G401 (cell line): Measurements from ENCODE around the gene WBP1L. TPM values are rescaled to one million over a fixed set of nuclear protein-coding genes. Genes with fewer than 3 reads are reported as not detected.
A peak's percentile ranks its signal among the peaks of the same experiment; 100 is the strongest.
"Not testable (repeated sequence)": the region's sequence is repeated elsewhere in the genome, so short reads cannot be mapped to it uniquely, and the experiment has no call there.

Source experiments
- DNase-seq: peaks from one replicate; pipeline ENCODE4 v3.0.0-alpha.2; 2015; ENCODE audit warnings: low spot score
- in situ Hi-C: cut with HindIII; loops from 2 replicates; pipeline ENCODE4 v1.10.0; 2016; ENCODE audit warnings: low sequenced_read_pairs, mixed read lengths
- total RNA-seq: library from RNA; depleted of rRNA; stranded (reverse); fragments of >200 nt; shearing (Covaris generic); gene quantifications from 2 replicates; pipeline ENCODE4 v1.2.3, GENCODE V29; 2014

The WBP1L gene
- total RNA-seq, 1 experiment from 2014 or later: 13.6 TPM

DNA sequence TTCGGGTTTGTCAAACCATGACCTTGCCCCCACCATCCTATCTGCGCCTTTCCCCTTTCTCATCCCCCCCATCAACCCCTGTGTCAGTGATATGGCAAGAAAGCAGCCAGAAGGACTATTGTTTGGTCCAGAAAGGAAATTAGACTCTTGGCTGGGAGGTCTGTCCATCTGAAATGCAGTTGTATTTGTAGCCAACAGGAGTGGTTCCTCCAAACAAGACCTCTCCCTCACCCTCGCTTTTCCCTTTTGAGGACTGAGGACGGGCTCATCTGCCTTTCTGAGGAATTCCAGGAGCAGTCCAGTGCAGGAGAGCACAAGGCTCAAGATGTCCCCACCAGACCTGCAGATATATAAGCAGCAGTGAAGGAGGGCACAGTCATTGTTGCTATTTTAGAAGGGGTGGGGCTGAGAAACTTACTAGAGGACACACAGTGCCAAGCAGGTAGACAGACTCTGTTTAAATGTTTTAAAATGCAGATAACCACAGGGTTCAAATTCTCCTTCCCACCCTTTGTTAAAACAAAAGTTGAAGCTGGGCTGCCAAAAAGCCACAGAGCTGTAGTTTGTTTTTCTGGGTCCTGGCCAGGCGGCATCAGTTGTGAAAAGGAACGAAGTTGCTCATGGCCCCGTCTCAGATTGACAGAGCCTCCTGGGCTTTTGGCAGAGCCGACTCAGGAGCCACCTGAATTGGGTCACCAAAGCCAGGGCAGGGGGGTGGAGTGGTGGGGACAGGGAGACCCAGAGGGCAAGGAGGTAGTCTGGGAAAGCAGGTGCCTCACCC is 56.1 kb downstream of the WBP1L start:
- no peak for DNase-seq
- in situ Hi-C loops: no loop called here

DNA sequence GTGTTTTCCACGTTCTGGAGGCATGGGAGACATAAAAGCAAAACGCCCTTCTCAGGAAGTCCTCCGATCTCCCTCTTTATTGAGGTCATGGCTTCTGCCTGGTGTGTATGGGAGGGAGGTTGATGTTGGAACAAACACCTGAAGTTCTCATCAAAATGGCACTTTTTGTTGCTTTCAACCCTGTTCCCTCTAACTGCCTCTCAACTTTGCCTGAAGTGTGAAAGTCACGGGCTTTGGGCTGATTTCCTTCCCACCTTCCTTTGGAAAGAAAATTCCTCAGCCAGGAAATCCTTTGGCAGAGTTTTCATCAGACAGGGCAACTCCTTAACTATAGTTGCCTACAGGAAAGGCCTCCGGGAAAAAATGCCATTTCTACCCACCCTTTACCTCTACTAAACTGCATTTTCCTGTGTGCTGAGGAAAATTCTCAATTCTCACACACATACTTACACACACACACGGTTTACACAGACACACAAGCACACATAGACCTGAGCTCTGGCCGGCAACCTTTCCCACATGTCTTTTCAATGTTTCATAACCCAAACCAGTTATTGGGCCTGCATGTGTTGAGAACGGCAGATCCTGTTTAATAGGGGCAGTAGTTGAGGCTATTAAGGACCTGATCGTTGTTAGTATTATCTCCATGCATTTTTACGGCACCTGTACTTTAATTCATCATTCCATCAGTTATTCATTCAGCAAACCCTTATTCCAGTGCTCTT is 57.0 kb downstream of the WBP1L start:
- no peak for DNase-seq
- in situ Hi-C loops: no loop called here

DNA sequence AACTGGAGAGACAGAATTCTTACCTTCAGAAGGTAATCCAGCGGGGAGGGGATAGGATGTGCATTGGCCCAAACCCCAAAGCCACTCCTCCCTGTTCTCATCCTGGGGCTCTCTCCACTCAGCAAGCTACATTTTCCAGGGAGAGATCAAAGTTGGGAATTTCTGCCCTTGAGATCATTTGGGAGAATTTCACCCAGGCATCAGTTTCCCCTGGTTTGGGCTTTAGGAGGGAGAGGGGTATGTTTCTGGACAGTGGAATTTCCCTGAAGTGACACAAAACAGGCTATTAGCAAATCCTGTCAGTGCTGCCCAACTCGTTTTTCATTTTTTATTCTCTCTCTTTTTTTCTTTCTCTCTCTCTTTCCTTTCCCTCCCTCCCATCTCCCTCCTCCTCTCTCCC is 57.7 kb downstream of the WBP1L start:
- DNase-seq: no peak
- in situ Hi-C loops: no loop called here

DNA sequence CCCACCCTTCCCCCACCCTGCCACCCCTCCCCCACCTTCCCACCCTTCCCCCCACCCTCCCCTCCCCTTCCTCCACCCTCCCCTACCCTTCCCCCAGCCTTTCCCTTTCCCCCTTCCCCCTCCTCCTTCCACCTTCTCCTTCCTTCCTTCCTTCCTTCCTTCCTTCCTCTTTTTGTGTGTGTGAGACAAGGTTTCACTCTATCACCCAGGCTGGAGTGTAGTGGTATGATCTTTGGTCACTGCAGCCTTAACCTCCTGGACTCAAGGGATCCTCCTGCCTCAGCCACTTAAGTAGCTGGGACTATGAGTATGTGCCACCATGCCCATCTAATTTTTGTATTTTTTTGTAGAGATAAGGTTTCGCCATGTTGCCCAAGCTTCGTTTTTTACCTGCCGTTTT is 58.2 kb downstream of the WBP1L start:
- DNase-seq: no peak
- in situ Hi-C loops: no loop called here

DNA sequence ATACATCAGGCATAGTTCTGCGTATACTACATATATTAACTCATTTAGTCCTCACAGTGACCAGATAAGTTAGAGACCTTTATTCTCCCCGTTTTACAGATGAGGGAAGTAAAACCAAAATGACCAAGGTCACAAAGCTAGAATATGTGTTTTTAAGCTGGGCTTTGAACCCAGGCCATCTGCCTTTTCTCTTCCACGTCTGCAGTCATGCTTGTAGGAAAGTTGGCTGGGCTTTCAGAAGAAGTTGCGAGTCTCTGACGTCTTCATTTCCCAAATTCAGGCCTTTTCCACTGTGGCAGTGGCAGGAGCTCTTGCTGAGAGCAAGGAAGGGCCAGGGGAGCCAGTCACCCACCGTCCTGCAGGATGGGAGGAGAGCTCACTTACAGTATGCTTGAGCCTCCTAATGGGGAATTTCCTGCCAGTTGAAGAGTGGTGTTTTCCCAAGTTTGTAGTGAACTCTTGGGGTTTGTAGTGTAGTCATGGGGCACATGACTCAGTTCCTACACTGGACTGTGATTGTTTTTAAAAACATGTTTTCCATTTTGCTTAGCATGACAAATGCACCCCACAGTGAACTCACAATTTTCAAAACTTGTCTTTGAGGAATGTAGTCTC is 59.3 kb downstream of the WBP1L start:
- no peak for DNase-seq
- in situ Hi-C loops: no loop called here

DNA sequence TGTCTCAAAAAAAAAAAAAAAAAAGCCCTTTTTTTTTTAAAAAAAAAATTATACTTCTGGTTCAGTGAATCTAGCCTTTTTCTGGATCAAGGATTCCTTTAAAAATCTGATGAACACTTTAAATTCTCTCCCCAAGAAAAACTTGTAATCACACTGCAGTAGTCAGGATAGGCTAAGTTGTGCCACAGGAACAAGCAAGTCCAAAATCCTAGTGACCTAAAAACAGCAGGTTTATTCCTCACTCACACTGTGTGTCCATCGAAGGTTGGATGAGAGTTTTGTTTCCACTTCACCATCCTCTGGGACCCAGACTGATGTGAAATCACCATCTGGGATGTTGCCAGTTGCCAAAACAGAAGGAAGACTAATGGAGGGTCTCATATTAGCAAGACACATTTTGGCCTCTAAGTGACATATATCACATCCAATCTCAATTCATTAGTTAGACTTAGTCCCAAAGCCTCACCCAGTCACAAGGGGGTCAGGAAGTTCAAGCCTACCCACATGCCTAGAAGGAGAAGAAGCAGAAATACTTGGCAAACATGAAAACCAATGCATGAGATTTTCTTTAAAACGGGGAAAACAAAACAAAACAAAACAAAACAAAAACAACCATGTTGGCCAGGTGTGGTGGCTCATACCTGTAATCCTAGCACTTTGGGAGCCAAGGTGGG is 60.8 kb downstream of the WBP1L start:
- in situ Hi-C loops: no loop called here

DNA sequence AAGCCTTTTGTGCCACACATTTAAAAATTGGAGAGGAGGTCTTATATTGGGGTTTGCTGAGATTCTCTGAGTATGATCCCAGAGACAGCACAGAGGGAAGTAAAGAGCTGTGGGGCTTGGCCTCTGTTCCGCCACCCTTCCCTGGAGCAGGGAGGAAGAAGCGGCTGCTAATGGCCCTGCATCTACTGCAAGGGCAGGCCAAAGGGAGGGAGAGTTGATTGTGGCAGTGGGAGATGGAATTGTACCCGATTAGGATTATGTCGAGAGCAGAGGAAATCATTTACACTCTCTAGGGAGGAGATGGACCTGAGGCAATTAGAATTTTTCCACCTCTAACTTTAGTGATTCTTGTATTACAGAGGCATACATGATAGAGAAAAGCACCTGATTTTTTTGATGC is 64.6 kb downstream of the WBP1L start:
- in situ Hi-C loops: no loop called here

More for the DNA sequence above, 60.8 kb downstream of the WBP1L start:
- no peak for DNase-seq

DNA sequence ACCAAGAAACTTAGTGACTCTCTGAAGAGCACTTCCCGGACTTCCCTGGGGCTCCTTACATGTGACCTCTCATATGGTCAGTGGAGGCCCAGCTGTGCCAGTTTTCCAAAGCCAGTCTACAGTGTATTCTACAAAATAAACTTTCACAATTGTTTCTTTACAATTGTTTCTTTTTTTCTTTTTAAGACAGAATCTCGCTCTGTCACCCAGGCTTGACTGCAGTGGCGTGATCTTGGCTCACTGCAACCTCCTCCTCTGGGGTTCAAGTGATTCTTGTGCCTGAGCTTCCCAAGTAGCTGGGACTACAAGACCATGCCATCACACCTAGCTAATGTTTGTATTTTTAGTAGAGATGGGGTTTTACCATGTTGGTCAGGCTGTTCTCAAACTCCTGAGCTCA is 67.6 kb downstream of the WBP1L start:
- in situ Hi-C loops: no loop called here

More for the DNA sequence above, 64.6 kb downstream of the WBP1L start:
- DNase-seq: no peak

DNA sequence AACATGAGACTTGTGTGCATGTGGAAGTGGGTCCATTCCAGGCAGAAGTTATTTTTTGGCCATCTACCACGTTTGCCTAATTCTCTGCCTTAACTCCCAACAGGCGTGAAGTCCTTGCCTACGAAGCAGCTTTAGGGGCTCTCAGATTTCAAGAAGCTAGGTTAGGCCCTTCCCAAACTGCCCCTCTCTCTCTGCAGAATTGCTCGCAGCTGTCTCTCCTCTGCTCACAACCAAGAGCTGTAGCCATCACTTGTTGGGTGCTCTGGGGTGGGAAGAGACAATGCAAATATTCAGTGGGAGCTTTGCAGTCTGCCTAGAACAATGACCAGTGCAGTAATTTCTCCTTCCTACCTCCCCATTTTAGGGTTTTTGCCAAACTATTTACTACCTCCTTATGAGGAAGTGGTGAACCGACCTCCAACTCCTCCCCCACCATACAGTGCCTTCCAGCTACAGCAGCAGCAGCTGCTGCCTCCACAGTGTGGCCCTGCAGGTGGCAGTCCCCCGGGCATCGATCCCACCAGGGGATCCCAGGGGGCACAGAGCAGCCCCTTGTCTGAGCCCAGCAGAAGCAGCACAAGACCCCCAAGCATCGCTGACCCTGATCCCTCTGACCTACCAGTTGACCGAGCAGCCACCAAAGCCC is 68.6 kb downstream of the WBP1L start:
- in situ Hi-C loops: no loop called here
- no peak for DNase-seq

More for the DNA sequence above, 67.6 kb downstream of the WBP1L start:
- DNase-seq: no peak

DNA sequence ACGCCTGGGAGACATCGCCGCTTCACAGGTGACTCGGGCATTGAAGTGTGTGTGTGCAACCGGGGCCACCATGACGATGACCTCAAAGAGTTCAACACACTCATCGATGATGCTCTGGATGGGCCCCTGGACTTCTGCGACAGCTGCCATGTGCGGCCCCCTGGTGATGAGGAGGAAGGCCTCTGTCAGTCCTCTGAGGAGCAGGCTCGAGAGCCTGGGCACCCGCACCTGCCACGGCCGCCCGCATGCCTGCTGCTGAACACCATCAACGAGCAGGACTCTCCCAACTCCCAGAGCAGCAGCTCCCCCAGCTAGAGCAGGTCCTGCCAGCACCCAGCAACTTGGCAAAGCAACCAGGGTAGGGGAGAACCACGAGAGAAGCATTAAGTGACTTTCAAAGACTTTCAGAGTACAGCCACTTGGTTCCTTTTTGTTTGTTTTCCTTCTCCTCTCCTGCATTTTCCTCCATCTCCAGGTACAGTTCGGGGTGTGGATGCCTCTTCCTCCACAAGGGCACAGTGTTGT is 69.3 kb downstream of the WBP1L start:
- no peak for DNase-seq
- in situ Hi-C loops: no loop called here

DNA sequence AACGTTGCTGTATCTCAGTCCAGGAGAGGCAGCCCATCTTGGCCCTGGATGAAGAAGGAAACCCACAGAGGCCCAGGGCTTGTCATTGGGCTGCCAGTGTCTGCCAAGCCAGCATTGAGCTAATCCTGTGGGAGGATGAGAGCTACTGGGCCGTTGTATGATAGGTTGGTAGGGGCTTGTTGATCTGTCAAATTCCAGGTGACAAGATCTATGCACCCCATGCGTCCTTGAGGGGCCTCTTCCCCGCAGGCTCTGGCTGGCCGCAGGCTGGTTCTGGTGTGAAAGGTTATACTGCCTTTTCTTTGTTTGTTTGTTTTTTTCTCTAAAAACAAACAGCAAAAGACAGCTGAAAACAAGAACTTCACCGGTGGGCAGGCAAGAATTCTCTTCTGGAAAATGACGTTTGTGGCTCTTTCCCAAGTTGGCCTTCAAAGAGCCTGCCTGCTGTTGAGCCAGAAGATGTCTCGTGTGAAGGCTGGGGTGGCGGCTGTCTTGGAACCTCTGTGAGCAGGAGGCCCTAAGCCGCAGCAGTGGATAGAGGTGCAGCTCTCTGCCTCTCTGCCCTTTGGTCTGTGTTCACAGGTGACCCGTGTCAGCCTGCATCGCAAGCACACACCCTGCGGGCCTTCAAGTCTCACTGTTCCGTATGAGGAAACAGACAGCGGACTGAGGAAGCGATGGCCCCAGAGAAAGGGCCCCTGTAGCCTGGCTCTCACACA is 70.1 kb downstream of the WBP1L start:
- in situ Hi-C loops: no loop called here
- no peak for DNase-seq

DNA sequence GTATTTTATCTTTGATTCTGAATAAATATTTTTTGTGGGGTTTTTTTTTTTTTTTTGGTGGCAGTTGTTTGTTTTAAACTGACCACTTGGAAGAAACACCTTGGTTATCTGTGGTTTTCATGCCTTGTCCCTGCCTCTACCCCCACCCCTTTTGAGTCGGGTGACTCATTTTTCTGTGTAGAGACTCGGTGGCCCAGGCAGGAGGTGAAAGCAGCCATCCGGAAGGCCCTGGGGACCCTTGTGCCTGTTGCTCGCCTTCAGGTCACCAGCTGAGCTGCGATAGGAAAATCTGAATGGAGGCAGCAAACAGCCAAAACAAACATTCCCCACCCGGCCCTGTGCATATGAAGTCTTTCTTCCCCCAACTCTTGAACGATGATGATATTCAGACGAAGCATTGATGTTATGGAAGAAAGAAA is 70.7 kb downstream of the WBP1L start:
- in situ Hi-C loops: no loop called here
- no peak for DNase-seq

DNA sequence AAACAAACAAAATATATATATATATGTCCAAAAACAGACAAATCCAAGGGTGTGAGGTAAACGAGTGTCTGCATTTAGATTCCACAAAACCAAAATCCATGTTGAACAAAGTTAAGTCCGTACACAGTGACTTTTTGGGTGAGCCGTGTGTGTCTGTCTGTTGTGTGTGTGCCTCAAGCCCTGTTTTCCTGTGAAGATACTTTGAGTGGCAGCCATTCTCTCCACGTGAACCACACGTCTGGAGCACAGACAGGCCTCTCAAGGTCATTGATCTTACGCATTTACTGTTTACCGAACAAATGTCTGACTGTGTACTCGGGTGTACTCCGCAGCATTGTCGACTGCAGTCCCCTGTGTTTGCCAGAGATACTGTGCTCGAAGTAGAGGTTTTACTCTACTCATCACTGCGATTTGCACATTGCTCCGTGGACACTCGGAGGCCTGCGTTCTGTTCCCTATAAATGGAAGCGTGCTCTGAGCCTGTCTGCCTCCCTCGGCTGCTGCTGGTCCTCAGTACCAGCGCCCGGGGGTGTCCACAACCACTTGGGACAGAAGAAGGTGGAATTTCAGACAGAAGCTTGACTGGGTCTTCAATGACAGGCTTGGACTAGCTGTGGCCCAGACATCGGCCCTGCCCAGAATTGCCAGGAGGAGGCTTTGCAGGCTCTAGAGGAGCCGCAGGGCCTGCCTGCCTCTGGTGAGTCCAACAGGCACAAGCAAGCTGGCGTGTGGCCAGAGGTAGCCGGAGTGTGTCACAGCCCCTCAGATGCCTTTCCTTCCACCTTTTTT is 71.3 kb downstream of the WBP1L start:
- in situ Hi-C loops: no loop called here
- DNase-seq: peak; percentile 62

DNA sequence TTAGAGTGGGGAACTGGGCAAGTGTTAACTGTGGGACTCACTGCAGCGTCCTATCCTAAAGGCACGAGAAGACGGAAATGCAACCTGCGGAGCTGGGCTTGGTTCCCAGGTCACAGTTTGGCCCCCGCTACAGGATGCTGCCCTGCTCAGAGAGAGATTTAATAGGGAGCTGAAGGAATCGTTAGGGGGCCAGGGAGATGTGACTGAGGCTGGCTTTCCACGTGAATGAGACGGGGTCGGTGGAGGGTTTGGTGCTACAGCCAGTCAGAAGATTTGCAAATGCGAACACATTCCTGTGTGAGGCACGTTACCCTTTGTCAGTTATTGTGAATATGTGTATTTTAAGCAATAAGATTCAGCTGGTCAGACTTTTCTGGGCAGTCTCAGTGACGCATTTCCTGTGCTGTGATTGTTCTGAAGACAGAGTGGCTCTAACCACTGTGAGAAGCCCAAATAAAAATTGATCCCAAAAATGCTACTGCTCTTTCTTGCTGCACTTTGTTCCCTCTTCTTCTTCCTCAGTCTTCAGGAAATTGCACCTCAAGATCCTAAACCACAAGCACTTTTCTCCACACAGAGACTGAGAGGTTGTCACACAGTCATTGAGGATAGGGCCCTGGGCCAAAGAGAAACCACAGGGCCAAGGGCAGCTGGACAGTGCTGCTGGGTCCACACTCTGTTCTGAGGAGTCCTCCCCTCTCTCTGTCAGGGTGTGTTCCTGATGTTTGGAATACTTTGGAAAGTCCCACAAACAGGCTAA is 72.2 kb downstream of the WBP1L start:
- peak; percentile 51 for DNase-seq
- in situ Hi-C loops: no loop called here

DNA sequence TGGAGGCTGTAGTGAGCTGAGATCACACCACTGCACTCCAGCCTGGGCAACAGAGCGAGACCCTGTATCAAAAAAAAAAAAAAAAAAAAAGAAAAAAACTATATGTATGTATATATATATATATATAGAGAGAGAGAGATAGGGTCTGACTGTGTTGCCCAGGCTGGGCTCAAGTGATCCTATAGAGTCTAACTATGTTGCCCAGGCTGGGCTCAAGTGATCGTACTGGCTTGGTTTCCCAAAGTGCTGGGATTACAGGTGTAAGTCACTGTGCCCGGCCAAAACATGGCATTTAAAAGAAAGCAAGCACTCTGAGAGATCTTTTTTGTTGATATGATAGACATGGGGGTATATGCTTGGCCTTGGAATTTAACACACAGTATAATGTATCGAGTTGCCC is 73.4 kb downstream of the WBP1L start:
- DNase-seq: no peak
- in situ Hi-C loops: no loop called here

DNA sequence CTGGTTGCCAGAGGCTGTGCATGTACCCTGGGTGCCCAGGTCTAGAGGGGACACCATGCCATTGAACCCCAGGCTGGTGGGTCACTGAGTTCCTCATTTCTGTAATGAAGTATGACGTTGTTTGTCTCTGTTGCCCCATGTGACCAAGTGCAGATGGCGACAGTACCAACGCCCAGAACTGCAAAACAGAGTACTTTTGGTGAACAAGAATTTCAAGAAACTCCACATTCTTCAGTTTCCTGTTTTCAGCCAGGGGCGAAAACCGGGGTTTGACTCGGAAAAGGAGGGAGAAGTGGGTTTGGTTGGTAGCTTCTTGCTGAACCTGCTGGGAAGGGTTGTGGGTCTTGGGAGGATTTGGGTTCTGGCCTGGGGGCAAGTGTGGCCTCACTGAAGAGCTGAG is 75.3 kb downstream of the WBP1L start:
- DNase-seq: no peak
- in situ Hi-C loops: no loop called here

DNA sequence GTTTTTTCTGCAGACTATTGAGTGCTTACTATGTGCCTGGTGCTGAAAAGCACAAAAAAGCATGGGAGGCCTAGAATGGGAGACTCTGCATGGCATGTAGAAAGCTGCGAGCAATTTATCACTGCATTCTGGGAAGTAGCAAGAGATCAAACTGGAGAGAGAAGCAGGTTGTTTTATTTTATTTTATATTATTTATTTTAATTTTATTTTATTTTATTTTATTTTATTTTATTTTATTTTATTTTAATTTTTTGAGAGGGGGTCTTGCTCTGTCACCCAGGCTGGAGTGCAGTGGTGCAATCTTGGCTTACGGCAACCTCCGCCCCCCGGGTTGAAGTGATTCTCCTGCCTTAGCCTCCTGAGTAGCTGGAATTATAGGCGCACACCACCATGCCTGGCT is 76.3 kb downstream of the WBP1L start:
- DNase-seq, in situ Hi-C loops: not testable (repeated sequence)
